BLaER1 treated with 17β-estradiol and CSF1 and Interleukin-3, amounts not matched to agents 10 nM and 100 nM (cell line): ENCODE results near the gene DOCK11.
A peak's percentile ranks its signal among the peaks of the same experiment; 100 is the strongest.
"Not testable (repeated sequence)": the region's sequence is repeated elsewhere in the genome, so short reads cannot be mapped to it uniquely, and the experiment has no call there.

Experiments used
- H3K27ac ChIP-seq, 11 experiments: shearing (Covaris generic); formaldehyde crosslinking; 2 replicates each; pipeline ENCODE4 v1.8.1; 2022
- H3K27me3 ChIP-seq, 11 experiments: shearing (Covaris generic); formaldehyde crosslinking; 2 replicates each; pipeline ENCODE4 v1.8.1; 2022
- H3K36me3 ChIP-seq, 11 experiments: shearing (Covaris generic); formaldehyde crosslinking; 2 replicates each; pipeline ENCODE4 v1.8.1; 2022
- H3K4me1 ChIP-seq, 10 experiments: shearing (Covaris generic); formaldehyde crosslinking; 2 replicates each; pipeline ENCODE4 v1.8.1; 2022
- H3K4me2 ChIP-seq, 11 experiments: shearing (Covaris generic); formaldehyde crosslinking; 2 replicates each; pipeline ENCODE4 v1.8.1; 2022
- H3K4me3 ChIP-seq, 10 experiments: shearing (Covaris generic); formaldehyde crosslinking; 2 replicates each; pipeline ENCODE4 v1.8.1; 2022
- H3K9ac ChIP-seq, 11 experiments: shearing (Covaris generic); formaldehyde crosslinking; 2 replicates each; pipeline ENCODE4 v1.8.1; 2022
- H3K9me3 ChIP-seq, 11 experiments: shearing (Covaris generic); formaldehyde crosslinking; replicated peaks in 1 of 11; 2 replicates each; pipeline ENCODE4 v1.8.1; 2022
- H4K20me1 ChIP-seq, 11 experiments: shearing (Covaris generic); formaldehyde crosslinking; 2 replicates each; pipeline ENCODE4 v1.8.1; 2022
- Cebpa-rat ChIP-seq, 11 experiments: shearing (Covaris generic); IDR thresholded peaks; 2 replicates each; pipeline ENCODE4 v1.8.1; 2022

Gene DOCK11

GRCh38 chrX:118480172-118480571, 15.4 kb upstream of the DOCK11 start:
- TF ChIP-seq Cebpa-rat (IDR thresholded peaks at IDR 0.05): no peak
- no peaks in the 10 kb centered on the region for H4K20me1 ChIP-seq

DNA sequence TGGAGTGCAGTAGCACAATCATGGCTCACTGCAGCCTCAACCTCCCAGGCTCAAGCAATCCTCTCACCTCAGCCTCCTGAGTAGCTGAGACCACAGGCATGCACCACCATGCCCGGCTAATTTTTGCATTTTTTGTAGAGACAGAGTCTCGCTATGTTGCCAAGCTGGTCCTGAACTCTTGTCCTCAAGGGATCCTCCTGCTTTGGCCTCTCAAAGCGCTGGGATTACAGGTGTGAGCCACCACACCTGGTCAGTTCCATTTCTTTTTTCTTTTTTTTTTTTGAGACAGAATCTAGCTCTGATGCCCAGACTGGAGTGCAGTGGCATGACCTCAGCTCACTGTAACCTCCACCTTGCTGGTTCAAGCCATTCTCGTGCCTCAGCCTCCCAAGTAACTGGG, 13.2 kb upstream of the DOCK11 start:
- not testable (repeated sequence) for H3K27me3 ChIP-seq, H3K36me3 ChIP-seq, H3K9ac ChIP-seq, H3K27ac ChIP-seq, H3K4me3 ChIP-seq, H3K9me3 ChIP-seq, H3K4me1 ChIP-seq, H3K4me2 ChIP-seq, H4K20me1 ChIP-seq

More at GRCh38 chrX:118480172-118480571, 15.4 kb upstream of the DOCK11 start:
- no peaks in the 10 kb centered on the region for H3K27me3 ChIP-seq
- no peak overlapping the region for H3K4me2 ChIP-seq
- H3K36me3 ChIP-seq: no peaks in the 10 kb centered on the region
- no peaks in the 10 kb centered on the region for H3K9me3 ChIP-seq
- H3K27ac ChIP-seq: no peak overlapping the region
- no peak overlapping the region for H3K4me3 ChIP-seq
- H3K4me1 ChIP-seq: no peaks in the 10 kb centered on the region
- H3K9ac ChIP-seq: no peak overlapping the region

- H3K4me1 ChIP-seq: no peaks in the 10 kb centered on the region
- H3K36me3 ChIP-seq: no peaks in the 10 kb centered on the region
- no peak overlapping the region for H3K27ac ChIP-seq
- H4K20me1 ChIP-seq: no peaks in the 10 kb centered on the region
- no peak for TF ChIP-seq Cebpa-rat (IDR thresholded peaks at IDR 0.05)
- H3K9ac ChIP-seq: no peak overlapping the region
- no peaks in the 10 kb centered on the region for H3K9me3 ChIP-seq
- H3K4me2 ChIP-seq: no peak overlapping the region
- no peaks in the 10 kb centered on the region for H3K27me3 ChIP-seq
- no peak overlapping the region for H3K4me3 ChIP-seq
Observed at GRCh38 chrX:118484216-118484903, 11.3 kb upstream of the DOCK11 start.

- not testable (repeated sequence) for H3K36me3 ChIP-seq, H3K4me1 ChIP-seq, H3K9ac ChIP-seq, H3K27ac ChIP-seq, H3K4me3 ChIP-seq, H3K4me2 ChIP-seq, H3K27me3 ChIP-seq, H3K9me3 ChIP-seq, H4K20me1 ChIP-seq
Observed at GRCh38 chrX:118486693-118487092, 8.9 kb upstream of the DOCK11 start.

DNA sequence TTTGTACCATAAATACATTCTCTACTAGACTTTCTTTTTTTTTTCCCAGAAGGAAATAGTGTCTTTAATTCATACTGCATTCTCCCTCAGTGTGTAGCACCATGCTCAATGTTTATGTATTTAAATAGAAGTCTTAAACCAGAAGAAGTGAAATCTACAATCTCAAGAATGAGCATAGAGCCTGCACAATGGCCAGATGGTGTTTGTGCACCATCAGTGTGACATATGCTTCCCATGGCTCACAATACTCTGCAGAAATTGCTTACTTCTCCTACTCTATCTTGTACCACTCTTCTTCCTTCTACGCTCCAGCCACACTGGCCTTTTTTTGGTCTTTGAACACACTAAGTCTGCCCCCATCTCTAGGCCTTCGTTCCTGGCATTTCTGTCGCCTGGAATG, 2.6 kb upstream of the DOCK11 start:
- H4K20me1 ChIP-seq: peaks cover 0 to 5% (median 0%) of the 10 kb centered on the region in 11 experiments; a peak in 2 of 22 replicates
- H3K9ac ChIP-seq: no peak overlapping the region
- no peak overlapping the region for H3K4me3 ChIP-seq
- no peaks in the 10 kb centered on the region for H3K36me3 ChIP-seq
- peaks cover 0 to 13% (median 8%) of the 10 kb centered on the region in 11 experiments; a peak in 10 of 22 replicates for H3K9me3 ChIP-seq
- no peak overlapping the region for H3K27ac ChIP-seq
- H3K27me3 ChIP-seq: no peaks in the 10 kb centered on the region
- TF ChIP-seq Cebpa-rat (IDR thresholded peaks at IDR 0.05): no peak
- H3K4me2 ChIP-seq: no peak overlapping the region
- peaks cover 13 to 20% (median 18%) of the 10 kb centered on the region in 10 experiments; a peak in 19 of 20 replicates for H3K4me1 ChIP-seq

- H3K27me3 ChIP-seq: no peaks in the 10 kb centered on the region
- TF ChIP-seq Cebpa-rat (IDR thresholded peaks at IDR 0.05): no peak
- H4K20me1 ChIP-seq: peaks cover 0 to 5% (median 0%) of the 10 kb centered on the region in 11 experiments; a peak in 3 of 22 replicates
- peaks cover 20 to 27% (median 25%) of the 10 kb centered on the region in 10 experiments for H3K4me1 ChIP-seq
- H3K36me3 ChIP-seq: no peaks in the 10 kb centered on the region
- H3K4me2 ChIP-seq: peak overlapping the region in 5 of 11 experiments; percentile 73 to 86 (median 74); a peak in 5 of 22 replicates
- peak overlapping the region in 3 of 11 experiments; percentile 82 to 87 (median 85); a peak in 3 of 22 replicates for H3K27ac ChIP-seq
- H3K4me3 ChIP-seq: no peak overlapping the region
- no peak overlapping the region for H3K9ac ChIP-seq
- peaks cover 0 to 13% (median 8%) of the 10 kb centered on the region in 11 experiments; a peak in 10 of 22 replicates for H3K9me3 ChIP-seq
Observed at GRCh38 chrX:118493653-118494297, 1.8 kb upstream of the DOCK11 start.

GRCh38 chrX:118495958-118496762, 545 bp downstream of the DOCK11 start:
- peaks cover 0 to 15% (median 3%) of the 10 kb centered on the region in 11 experiments; a peak in 6 of 22 replicates for H4K20me1 ChIP-seq
- no peak for TF ChIP-seq Cebpa-rat (IDR thresholded peaks at IDR 0.05)
- H3K4me2 ChIP-seq: peak overlapping the region; percentile 64 to 82 (median 74); a peak in 21 of 22 replicates
- peak overlapping the region; percentile 69 to 87 (median 81) for H3K4me3 ChIP-seq
- peaks cover 0 to 15% (median 0%) of the 10 kb centered on the region in 11 experiments; a peak in 5 of 22 replicates for H3K36me3 ChIP-seq
- H3K27ac ChIP-seq: peak overlapping the region; percentile 78 to 93 (median 87)
- peaks cover 0 to 13% (median 8%) of the 10 kb centered on the region in 11 experiments; a peak in 10 of 22 replicates for H3K9me3 ChIP-seq
- peaks cover 33 to 49% (median 39%) of the 10 kb centered on the region in 10 experiments for H3K4me1 ChIP-seq
- peak overlapping the region; percentile 80 to 94 (median 90) for H3K9ac ChIP-seq
- no peaks in the 10 kb centered on the region for H3K27me3 ChIP-seq

DNA sequence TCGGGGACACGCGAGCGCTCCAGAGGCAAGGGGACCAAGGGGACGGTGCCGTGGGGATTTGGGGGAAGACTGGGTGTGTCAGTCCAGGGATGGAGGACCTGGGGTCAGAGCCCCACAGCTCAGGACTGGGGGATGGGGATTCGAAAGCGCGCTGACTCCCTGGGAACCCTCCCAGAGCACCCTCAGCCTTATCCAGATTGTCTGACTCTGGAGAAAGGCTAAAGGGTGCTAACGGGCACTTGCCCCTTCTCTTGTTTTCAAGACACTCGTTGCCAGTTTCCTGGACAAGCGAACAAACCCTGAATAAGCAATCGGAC, 1.1 kb downstream of the DOCK11 start:
- Histone ChIP-seq H3K27ac (peak overlapping the region; percentile 78 to 93 (median 87)), H3K9ac (peak overlapping the region; percentile 80 to 94 (median 90)), H3K4me3 (peak overlapping the region; percentile 69 to 87 (median 81))

More for the DNA sequence above, 1.1 kb downstream of the DOCK11 start:
- Histone ChIP-seq H3K36me3 (peaks cover 0 to 15% (median 0%) of the 10 kb centered on the region in 11 experiments; a peak in 5 of 22 replicates), H3K9me3 (peaks cover 0 to 13% (median 8%) of the 10 kb centered on the region in 11 experiments; a peak in 10 of 22 replicates), H3K4me1 (peaks cover 39 to 55% (median 45%) of the 10 kb centered on the region in 10 experiments), H3K27me3 (no peaks in the 10 kb centered on the region), H4K20me1 (peaks cover 0 to 15% (median 3%) of the 10 kb centered on the region in 11 experiments; a peak in 6 of 22 replicates), H3K4me2 (peak overlapping the region; percentile 64 to 82 (median 74); a peak in 21 of 22 replicates)
- TF ChIP-seq Cebpa-rat (IDR thresholded peaks at IDR 0.05): no peak
